Right lobe of liver (tissue), 4 donors: ENCODE measurements around the gene GPR39.

Experiments
- CTCF ChIP-seq, 4 donors: fragments of 200-600 bp in 3 of 4; fragments of 450-650 bp in 1 of 4; IDR thresholded peaks; one replicate each; pipeline versions ENCODE4 v1.5.1 to v1.8.0; 2016 to 2022; ENCODE audit warnings: antibody characterized with exemption in 4 of 4, mild to moderate bottlenecking in 2 of 4
- POLR2A ChIP-seq: fragments of 450-650 bp; IDR thresholded peaks from one replicate; pipeline ENCODE4 v1.6.1; 2017; ENCODE audit warnings: antibody characterized with exemption, mild to moderate bottlenecking
- donor health status: DM: no; HTN: no; CAD: no.
- donor health status: DM: no; HTN: no; CAD: no.
- donor health status: DM: no; HTN: yes; CAD: no.

GRCh38 chr2:132550946-132551345 is 134.3 kb downstream of the GPR39 start:
- TF ChIP-seq CTCF (IDR thresholded peaks at IDR 0.05), result no peak
- no peak for TF ChIP-seq POLR2A
